ENCODE data around the gene SH3BP5L.

SH3BP5L gene

DNA sequence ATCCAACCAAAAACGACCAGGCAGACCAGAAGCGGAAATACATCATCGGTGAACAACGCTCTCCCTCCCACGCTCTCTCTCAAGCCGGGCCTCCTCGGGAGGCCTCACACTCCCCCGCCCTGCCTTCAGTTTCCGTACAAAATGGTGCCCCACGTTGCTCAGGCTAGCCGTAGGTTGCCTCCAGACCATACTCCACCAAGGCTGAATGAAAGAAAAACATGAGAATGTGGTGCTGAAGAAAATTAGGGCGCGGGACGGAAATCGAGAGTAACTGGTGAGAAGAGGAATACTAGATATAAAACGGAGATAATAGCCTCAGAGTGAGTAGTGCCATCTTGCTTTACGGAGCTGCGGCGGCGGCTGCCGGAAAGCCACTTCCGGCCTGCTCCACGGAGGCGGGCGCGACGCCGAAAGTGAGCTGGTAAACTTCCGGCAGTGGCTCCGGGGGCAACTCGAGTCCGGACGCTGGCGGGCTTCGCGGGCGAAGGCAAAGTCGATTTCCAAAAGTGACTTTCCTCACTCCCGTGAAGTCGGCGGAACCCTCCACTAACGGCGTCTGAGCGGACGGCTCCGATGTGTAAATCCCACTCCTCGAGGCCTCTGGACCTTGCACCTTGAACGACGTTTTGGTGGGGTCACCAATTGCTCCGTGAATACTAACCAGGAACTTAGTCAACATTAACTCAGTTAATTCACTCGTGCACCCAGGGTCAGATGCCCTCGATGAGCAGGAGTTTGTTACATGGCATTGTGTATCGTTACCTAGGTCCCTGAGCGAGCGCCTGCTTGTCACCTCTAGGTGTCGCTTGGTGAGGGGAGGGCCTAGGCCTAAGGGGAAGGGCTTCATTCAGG, at the start of gene SH3BP5L:
Gene SH3BP5L, minus strand, starts transcription at position 7 of the 852 bp plus-strand sequence. CDS start 980 bp downstream, outside the sequence.
- peak; percentile 78 to 83 for DNase-seq (ENCODE audit: low read depth in 2 of 2, low spot score in 1 of 2)

DNA sequence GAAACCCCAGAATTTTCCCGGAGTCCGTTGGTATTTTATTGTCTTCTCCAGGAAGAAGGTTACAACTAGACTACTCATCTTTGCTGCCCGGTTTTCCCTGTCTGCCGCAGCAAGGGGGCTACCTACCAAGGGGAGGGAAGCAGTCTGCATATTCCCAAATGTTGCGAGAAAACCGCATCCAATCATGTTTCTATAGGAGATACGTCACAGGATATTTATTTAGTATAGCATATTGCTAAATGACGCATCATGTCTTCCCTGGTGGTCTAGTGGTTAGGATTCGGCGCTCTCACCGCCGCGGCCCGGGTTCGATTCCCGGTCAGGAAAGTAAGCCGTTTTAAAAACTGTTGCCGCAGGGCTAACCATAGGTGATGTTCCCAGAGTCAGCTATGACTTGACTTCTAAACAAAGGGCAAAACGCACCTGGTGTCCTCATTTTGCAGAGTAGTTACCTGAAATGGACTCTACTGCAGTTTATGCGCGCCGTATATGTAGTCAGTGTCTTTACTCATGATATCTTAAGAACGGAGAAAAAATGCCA, 48.3 kb upstream of the SH3BP5L start:
- peak; percentile 67 to 83 for DNase-seq (ENCODE audit: low read depth in 2 of 2, low spot score in 1 of 2)

DNA sequence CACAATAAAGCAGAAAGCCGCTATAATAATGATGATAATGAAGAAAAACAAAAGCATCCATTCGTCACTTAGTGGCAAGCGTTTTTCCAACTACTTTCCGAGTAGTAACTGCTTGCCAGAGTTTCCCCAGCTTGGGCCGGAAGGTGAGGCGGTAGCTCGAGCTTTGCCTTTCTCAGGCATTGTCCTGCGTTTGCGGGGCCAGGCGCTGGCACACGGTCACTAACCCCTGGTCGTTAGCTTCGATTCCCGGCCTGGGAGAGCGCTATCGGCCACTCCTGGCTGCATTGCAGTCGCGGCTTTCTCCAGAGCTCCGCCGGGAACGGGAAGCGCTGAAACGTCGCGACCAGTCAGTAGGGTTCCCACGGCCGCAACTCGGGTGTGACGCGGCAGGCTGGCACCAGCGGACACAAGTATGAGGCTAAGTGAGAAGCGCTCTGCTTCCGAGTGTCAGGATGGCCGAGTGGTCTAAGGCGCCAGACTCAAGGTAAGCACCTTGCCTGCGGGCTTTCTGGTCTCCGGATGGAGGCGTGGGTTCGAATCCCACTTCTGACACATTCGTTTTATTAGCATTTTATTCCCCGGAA, 47.8 kb upstream of the SH3BP5L start:
- peak; percentile 76 to 92 for DNase-seq (ENCODE audit: low read depth in 2 of 2, low spot score in 1 of 2)

DNA sequence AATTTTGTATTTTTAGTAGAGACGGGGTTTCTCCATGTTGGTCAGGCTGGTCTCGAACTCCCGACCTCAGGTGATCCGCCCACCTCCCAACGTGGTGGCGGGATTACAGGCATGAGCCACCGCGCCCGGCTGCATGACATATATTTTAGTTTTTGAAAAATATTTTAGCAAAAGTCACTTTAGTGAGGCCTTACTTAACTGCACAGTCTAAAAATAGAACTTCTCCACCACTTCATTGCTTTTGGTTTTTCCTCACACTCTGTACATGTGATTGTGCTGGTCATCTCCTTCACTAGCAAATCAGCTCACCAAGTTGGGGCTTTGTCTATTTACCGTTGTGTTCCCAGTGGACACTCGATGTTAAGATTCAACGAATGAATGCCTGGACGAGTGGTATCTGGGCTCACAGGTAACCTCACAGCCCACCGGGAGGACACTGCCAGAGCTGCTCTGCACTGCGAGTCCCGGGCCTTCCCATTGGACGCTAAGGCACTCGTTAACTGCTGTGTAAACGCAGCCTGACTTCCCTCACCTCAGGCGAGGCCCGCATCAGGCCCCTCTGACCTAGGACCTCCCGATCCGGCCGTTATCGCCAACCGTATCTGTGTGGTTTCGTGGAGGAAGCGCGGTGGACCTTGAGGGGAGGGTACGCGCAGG, 47.2 kb upstream of the SH3BP5L start:
- no peak for DNase-seq (ENCODE audit: low read depth in 2 of 2, low spot score in 1 of 2)

DNA sequence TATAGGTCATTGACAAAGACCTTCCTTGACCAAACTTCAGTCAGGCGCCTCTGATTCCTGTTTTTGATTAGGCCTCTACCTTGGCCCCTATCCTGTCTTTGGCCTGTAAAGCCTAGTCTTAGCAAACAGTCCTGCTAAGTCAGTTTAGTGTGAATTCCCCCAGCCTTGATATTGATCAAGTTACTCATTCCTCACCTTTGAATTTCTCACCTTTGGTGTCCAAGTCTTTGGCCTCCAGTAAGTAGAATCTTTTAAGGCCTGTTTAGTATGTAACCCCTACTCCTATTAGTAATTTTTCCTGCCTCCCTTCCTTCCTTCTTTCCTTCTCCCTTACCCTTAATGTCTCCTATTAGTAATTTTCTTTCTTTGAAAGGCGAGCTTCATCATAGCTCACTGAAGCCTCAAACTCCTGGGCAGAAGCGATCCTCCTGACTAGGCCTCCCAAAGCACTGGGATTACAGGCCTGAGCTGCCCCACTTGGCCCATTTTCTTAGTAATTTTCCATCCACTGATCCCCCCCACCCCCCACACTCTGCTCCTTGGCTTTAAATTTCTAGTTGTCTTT, 46.2 kb upstream of the SH3BP5L start:
- no peak for DNase-seq (ENCODE audit: low read depth in 2 of 2, low spot score in 1 of 2)

DNA sequence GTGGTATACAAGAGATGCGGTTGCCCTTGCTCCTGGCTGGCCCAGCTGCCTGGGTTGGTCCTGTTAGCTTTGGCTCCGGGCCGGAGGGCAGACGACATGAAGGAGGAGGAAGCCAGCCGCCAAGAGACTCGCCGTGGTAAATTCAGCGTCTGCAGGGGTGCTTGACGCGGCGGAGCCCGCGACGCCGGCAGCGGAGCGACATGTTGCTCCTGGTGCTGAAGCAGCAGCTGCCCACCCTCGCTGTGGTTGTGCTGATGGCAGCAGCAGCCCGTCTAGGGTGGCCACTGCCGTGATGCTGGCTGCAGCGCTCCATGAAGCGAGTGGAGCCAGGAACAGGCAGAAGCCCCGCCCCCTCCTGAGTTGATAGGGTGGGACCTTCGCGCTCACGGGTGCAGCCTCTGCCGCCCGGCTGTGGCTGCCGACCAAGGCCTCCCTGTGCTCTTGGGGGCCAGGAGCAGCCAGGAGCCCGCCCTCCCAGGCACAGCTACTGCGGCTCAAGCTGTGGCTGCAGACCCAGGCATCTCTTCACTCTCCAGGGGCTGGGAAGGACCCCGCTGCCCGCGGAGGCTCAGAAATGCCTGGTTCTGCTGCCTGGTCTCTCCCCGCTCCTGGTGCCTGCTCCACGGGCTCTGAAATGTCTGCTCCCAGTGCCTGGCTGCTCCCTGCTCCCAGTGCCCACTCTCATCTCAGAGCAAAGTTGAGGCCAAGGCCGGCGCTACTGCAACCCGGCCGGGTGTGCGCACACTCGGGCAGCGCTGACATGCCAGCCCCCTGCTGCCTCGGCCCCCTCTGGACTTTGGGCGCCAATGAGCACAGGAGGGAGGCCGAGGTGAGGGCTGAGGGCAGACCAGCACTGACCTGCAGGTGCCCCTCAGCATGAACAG, 37.5 kb upstream of the SH3BP5L start:
- peak; percentile 44 to 67 for DNase-seq (ENCODE audit: low read depth in 2 of 2, low spot score in 1 of 2)

DNA sequence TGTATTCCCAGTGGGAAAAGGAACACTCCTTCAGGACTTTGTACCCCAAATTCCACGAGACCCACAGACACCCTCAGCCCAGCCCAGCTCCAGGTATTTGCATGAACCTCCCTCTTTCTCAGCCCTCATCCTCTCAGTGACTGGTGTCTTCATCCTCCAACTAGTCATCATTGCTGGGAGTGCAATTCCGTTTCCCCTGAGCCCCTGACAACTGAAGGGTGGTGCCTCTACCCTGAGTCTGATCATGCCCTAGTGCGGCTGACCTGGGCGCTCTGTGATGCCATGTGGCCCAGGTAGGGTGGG, 36.9 kb upstream of the SH3BP5L start:
- no peak for DNase-seq (ENCODE audit: low read depth in 2 of 2, low spot score in 1 of 2)

DNA sequence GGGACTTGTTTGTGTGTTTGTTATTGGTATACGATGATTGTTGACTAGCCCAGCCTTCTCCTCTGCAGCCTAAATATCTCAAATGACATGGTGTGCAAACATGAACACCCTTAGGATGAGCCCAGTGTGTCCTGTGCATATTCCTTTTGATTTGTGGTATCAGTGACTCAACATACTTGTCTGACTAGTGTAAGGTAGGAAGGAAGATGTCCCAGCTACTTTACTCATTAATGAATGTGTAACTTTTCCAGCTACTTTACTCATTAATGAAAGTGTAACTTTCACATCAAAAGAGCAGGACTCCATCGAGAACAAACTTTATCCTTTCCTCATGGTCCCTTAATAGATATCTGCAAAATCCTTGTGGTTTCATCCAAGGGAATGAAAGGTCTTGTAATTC, 35.9 kb upstream of the SH3BP5L start:
- DNase-seq (ENCODE audit: low read depth in 2 of 2, low spot score in 1 of 2): no peak

DNA sequence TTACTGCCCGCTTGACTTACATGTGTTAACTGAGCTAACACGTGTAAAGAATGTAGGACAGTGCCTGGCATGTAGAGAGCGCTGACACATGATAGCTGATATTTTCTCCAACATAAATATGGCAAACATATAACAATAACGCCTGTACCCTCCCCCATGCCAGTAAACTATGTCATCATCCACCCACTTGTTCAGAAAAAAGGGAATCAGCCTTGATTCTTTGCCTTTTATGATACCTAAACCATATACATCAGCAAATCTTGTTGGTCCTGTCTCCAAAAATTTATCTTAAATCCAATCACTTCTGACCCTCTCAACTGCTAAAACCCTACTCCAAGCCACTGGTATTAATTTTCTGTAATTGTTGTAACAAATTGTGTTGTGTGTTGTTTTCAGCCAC, 34.3 kb upstream of the SH3BP5L start:
- no peak for DNase-seq (ENCODE audit: low read depth in 2 of 2, low spot score in 1 of 2)

DNA sequence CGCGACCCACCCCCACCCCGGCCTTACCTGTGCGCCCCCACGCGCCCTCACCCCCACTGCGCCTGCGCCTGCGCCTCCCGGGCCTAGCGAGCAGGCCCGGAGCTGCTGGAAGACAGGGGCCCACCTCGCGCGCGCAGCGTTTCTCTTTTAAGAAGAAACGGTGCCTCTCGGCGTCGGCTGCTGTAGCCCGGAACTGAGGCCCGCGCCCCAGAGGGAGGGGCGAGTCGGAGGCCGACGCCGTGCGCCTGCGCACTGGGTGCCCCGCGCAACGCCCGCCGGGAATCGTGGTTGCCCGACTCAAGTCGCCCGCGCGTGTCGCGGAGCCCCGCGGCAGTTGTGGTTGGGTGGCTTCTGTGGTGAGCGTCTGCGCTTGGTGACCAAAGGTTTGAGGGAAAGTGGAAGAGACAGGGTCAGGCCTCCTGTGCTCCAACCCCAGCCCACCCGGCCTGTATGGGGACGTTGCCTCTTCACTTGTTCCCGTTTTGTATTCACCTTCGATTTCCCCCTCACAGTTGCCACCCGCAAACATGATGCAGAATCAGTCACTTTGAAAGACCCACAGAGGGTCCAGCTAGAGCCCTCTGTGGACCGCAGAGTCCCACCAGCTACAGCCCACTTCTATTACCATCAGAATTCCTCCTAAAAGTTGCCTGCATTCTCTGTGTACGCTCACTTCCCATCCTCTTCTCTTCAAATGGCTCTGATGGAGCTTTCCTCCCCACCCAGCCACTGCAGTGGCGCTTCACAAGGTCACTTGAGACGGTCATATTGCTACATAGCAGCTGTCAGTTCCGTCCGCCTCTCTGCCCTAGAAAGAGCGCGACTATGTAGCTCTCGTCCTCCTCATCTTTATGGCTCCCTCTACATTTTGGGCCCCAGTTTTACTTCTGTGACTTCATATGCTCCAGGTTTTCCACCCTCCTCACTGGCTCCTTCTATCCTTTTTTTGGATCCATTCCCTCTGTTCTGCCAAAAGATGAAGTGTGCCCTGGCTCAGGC, 33.5 kb upstream of the SH3BP5L start, which contains the start of gene ZNF692:
Gene ZNF692, minus strand, starts transcription at position 195 of the 999 bp plus-strand sequence. CDS start 776 bp downstream, outside the sequence.
- DNase-seq (ENCODE audit: low read depth in 2 of 2, low spot score in 1 of 2): peak; percentile 92 to 96

DNA sequence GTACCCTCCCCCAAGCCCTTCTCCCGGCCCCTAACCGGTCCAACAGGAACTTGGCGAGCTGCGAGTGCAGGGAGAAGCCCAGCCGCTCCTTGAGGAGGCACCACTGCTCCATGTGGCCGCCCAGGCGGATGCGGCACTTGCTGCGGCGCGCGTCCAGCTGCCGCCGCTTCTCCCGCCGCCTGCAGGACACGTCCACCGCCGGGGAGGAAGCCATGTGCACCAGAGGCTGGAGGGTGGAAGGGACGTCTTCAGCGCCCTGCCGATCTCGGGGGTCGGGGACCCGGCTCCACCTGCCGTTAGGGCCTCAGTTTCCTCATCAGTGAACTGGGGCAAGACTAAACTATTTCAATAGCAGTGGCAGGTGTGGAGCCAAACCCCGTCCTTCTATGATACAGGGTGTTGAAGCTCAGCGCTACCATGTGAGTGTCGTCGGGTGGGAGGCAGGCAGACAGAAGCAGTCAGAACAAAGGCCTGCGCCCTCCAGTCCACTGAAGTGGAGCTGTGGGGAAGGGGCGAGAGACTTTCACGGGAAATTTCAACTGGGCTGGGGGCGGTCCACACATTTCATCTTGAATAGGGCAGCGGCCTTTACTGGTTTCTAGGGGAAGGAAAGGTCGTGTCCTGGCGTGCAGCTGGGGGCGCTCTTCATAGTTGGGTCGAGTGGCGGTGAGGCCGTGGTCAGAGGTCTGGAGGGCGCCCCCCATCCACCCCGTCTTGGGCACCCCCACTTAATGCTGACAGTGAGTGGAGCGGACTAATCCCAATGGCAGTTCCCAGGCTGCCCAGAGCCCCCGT, 32.6 kb upstream of the SH3BP5L start:
- no peak for DNase-seq (ENCODE audit: low read depth in 2 of 2, low spot score in 1 of 2)

DNA sequence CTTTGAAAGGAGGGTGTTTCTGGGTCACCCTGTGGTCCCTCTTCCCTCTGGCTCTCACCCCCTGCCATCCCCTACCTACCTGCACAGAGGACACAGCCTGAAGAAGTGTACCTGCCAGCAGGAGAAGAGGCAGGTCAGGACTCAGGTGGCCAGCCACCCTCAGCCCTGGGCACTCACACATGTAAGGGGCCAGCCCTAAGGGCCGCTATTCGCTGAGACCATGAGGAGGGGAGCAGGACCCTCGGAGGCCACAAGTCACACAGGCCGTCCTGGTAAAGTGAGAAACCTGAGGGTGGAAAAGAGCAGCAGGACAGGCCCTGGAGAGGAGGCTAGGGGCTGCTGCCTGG, 32.0 kb upstream of the SH3BP5L start:
- no peak for DNase-seq (ENCODE audit: low read depth in 2 of 2, low spot score in 1 of 2)

DNA sequence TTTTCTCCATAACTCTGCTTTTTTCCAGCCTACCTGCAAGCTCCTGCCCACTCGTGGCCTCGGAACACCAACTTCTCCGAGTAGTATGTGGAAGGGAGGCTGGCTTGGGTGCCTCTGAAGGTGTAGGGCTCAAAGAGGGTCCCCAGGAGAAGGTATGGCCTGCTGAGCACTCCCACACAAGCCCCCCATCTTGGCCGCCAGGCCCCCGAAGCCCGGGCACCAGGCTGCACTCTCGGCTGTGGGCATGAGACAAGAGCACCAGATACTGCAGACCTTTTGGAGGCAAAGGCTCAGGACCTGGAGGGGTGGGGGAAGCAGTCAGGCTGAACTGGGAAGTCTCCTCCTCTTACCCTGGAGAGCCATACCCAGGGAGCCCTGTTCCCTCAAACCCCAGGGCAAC, 31.5 kb upstream of the SH3BP5L start:
- DNase-seq (ENCODE audit: low read depth in 2 of 2, low spot score in 1 of 2): no peak

DNA sequence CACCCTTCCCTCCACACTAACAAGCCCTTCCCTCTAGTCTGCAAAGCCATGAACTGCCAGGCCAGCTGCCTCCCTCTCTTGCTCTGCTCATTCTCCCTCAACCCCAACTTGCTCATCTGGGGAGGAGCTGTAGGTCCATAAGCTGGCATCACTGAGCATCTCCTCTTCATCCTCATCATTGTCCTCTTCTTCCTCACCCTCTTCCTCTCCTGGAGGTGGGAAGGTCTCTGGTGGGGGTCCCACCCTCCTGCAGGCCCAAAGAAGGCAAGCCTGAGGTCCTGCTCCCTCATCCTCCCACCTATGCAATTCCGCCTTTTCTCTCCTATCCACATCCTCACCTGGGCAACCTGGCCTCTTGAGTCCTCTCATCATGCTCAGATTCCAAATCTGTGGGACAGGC, 30.5 kb upstream of the SH3BP5L start:
- no peak for DNase-seq (ENCODE audit: low read depth in 2 of 2, low spot score in 1 of 2)

DNA sequence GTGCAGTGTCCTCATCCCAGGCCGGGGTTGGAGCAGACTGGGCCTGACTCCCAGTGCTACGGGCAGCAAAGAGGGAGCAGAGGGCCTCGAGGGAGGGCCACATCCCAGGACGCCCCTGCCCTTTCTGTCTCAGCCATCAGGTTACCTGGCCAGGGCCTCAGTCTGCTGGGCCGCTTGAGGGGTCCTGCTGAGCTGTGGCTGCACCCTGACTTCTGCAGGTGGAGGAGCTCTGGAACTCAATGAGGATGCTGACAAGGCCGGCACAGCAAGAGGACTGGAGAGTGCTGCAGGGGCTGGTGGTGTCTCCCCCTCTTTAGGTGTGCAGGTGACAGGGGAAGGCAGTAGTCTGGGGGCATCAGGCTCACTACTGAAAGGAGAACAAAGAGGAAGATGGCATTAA, 29.9 kb upstream of the SH3BP5L start:
- DNase-seq (ENCODE audit: low read depth in 2 of 2, low spot score in 1 of 2): no peak

DNA sequence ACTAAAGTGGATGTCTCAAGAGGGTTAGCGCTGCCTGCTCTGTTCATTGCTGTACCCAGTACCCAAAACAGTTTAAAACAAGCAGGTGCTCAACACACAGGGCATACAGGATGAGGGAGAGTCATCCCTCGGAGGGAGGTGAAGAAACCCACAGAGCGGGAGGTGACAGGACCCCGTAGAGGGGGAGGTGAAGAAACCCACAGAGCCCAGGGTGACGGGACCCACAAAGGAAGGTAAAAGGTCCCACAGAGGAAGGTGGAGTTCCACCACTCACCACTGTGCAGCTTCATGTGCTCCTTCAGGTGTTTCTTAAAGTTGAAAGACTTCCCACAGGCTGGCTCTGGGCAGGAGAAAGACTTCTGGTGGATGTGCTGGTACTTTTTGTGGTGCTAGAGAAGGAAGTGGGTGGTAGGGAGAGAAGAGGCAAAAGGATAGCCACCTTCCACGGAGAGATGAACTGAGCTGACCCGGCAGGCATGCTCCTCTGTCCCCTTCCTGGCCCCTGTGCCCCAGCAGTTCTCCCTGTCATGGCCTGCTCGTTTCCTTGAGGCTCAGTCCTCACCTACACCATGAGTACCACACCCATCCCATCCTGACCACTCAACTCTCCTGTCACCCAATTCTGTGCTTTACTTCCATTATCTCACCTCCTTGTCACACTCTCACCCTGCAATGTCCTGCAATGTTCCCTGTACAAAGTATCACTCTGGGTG, 28.1 kb upstream of the SH3BP5L start:
- no peak for DNase-seq (ENCODE audit: low read depth in 2 of 2, low spot score in 1 of 2)

DNA sequence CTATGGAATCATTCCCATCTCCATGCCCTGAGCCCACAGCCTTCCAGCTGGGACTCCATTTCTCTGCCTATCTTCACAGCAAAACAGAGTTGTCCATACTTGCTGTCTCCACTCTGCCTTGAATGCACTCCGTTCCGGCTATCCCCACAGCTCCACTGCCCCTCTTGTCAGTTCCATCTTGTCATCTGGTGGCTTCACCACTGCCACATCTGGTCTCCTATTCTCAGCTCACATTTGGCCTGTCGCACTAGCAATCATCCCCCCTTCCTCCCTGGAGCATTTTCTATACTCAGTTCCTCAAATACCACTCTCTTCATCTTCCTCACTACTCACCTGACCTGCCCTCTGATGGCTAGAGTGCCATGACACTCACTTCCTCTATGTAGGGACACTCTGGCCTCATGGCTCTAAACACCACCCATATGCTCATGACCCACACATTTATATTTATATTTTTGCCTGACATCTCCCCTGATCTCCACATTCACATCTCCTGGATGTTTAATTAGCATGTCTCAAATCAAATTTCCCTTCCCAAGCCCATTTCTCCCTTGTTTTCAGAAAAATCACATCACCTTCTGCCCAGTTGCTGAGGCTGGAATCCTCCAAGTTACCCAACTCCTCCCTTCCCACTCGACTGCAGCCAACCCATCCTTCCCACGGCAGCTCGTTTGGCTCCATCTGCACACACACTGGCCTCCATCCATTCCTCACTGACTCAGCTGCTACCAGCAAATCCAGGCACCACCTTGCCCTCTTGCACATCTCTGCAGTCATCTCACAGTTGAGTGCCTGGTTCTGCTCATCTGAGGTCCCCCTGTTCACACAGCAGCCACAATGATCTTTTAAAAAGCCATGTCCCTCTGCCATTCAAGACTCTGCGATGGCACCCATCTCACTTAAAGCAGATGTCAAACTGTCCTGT, 27.0 kb upstream of the SH3BP5L start:
- DNase-seq (ENCODE audit: low read depth in 2 of 2, low spot score in 1 of 2): no peak
